Uterus (tissue), 4 donors: ENCODE results near the gene FAM124B. TPM values are rescaled to one million over a fixed set of nuclear protein-coding genes. Genes with fewer than 3 reads are reported as not detected.

Source experiments
- DNase-seq, 2 donors: peaks; one replicate each; pipeline ENCODE4 v3.0.0-alpha.2; 2019 to 2020
- H3K27ac ChIP-seq, 2 donors: fragments of 200-600 bp; sonication (generic); 1 replicate in 1 of 2; 2 replicates in 1 of 2; pipeline ENCODE4 v1.5.1; 2016 to 2018
- H3K27me3 ChIP-seq, 2 donors: fragments of 200-600 bp; sonication (generic); one replicate each; pipeline ENCODE4 v1.5.1; 2018 to 2019; ENCODE audit warnings: control low read depth in 1 of 2
- H3K36me3 ChIP-seq, 2 donors: fragments of 200-600 bp; sonication (generic); one replicate each; pipeline ENCODE4 v1.5.1; 2019; ENCODE audit warnings: control low read depth in 1 of 2
- H3K4me1 ChIP-seq, 2 donors: fragments of 200-600 bp; sonication (generic); one replicate each; pipeline ENCODE4 v1.5.1; 2018 to 2019; ENCODE audit warnings: control low read depth in 1 of 2
- H3K4me3 ChIP-seq, 2 donors: fragments of 200-600 bp; sonication (generic); 1 replicate in 1 of 2; 2 replicates in 1 of 2; pipeline ENCODE4 v1.5.1; 2018 to 2019; ENCODE audit warnings: mild to moderate bottlenecking in 1 of 2
- H3K9me3 ChIP-seq, 2 donors: fragments of 200-600 bp; sonication (generic); one replicate each; pipeline ENCODE4 v1.5.1; 2019; ENCODE audit warnings: control low read depth in 1 of 2
- POLR2A ChIP-seq, 2 donors: fragments of 450-650 bp; IDR thresholded peaks; one replicate each; pipeline ENCODE4 v1.6.1; 2016; ENCODE audit warnings: antibody characterized with exemption in 2 of 2, mild to moderate bottlenecking in 1 of 2, moderate library complexity in 1 of 2
- intact Hi-C: fragments of 100-400 bp; cut with DNase I; formaldehyde crosslinking; loops from one replicate; pipeline ENCODE4 v1.15.1; 2023; ENCODE audit warnings: low total_unique reads
- total RNA-seq, 4 donors: library from RNA; depleted of rRNA in 3 of 4; stranded (reverse); fragments of >200 nt in 3 of 4; gene quantifications; one replicate each; pipeline versions ENCODE4 v1.1.0 to v1.2.4, GENCODE V29; 2014 to 2023
- TF ChIP-seq, protein P1 (sequence below), 4 experiments: fragments of 200-600 bp in 2 of 4; fragments of 450-650 bp in 2 of 4; sonication (generic) in 2 of 4; IDR thresholded peaks; one replicate each; pipeline ENCODE4 v1.5.1; 2016 to 2019; ENCODE audit warnings: antibody characterized with exemption in 4 of 4, mild to moderate bottlenecking in 2 of 4, moderate library complexity in 1 of 4
- donor health status: DM: yes; HTN: yes; CAD: no.

Gene FAM124B
- total RNA-seq, 4 donors from 2014 or later: 4.6 to 7.9 (median 6.5) TPM

GRCh38 chr2:224350703-224351102 lies 51.2 kb downstream of the FAM124B start:
- H3K9me3 ChIP-seq: no peaks in the 10 kb centered on the region
- no peaks in the 10 kb centered on the region for H3K4me1 ChIP-seq
- no peaks in the 10 kb centered on the region for H3K27me3 ChIP-seq
- intact Hi-C loops: no loop called here
- H3K36me3 ChIP-seq: no peaks in the 10 kb centered on the region
- no peak for TF ChIP-seq POLR2A (IDR thresholded peaks at IDR 0.05)
- no peak for DNase-seq
- no peak overlapping the region for H3K27ac ChIP-seq
- H3K4me3 ChIP-seq: no peak overlapping the region

DNA sequence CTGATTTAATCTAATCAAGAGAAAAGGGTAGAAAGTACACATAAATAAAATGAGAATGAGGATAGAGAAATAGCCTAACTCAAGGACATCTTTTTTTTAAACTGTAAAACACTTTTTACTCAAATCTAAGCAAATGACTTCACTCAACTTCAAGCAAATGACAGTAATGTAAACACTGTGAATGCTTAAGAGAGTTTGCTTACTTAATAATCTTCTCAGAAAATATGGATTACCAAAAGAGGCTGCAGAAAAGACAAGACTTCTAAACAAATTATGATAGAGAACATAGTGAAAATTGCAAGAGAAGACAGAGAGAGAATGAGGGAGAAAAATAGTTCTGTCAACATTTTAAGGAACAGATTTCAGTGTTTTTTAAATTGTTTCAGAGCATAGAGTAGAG lies 52.5 kb downstream of the FAM124B start:
- Histone ChIP-seq H3K4me3 (no peak overlapping the region), H3K36me3 (no peaks in the 10 kb centered on the region), H3K27me3 (no peaks in the 10 kb centered on the region), H3K9me3 (no peaks in the 10 kb centered on the region), H3K4me1 (no peaks in the 10 kb centered on the region), H3K27ac (no peak overlapping the region)
- DNase-seq: no peak
- intact Hi-C loops: no loop called here
- no peak for TF ChIP-seq POLR2A (IDR thresholded peaks at IDR 0.05)
- TF ChIP-seq, protein P1, sequence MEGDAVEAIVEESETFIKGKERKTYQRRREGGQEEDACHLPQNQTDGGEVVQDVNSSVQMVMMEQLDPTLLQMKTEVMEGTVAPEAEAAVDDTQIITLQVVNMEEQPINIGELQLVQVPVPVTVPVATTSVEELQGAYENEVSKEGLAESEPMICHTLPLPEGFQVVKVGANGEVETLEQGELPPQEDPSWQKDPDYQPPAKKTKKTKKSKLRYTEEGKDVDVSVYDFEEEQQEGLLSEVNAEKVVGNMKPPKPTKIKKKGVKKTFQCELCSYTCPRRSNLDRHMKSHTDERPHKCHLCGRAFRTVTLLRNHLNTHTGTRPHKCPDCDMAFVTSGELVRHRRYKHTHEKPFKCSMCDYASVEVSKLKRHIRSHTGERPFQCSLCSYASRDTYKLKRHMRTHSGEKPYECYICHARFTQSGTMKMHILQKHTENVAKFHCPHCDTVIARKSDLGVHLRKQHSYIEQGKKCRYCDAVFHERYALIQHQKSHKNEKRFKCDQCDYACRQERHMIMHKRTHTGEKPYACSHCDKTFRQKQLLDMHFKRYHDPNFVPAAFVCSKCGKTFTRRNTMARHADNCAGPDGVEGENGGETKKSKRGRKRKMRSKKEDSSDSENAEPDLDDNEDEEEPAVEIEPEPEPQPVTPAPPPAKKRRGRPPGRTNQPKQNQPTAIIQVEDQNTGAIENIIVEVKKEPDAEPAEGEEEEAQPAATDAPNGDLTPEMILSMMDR (IDR thresholded peaks at IDR 0.05): no peak

DNA sequence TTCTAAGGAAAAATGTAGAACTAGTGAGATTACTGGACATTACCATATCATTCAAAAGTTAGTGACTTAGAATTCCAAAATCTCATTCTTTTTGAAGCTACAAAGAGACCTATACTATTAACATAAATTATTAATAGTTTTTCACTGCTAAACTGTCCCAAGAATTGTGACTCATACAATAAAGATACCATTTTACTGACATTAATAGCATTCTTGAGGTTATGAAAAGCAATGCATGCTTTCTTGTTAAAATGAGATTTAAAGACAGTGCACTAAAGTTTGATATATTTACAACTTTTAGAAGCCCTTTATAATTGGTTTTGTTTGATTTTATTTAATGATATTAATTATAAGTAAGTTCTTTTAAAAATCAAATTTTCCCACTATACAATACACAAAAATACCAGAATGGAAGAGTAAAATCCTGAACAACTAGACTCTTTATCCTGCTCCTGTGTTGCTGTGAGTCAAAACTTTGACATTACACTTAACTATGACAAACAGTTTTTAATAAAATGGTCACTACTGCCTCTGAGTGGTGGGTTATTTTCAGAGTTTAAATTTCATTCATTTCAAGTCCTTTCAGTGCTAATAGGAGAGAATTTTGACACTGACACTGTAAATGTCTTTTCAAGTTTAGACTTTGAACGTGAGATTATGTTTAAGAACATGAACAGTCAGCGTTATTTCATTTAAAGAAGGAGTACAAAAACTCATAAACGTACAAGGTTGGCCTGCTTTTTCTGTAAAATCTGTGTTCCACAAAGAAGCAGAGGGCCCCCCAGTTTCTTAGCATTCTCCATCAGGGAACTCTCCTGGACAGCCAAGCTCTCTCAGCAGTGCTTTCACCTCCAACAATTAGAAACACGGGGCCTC lies 54.5 kb downstream of the FAM124B start:
- H3K4me1 ChIP-seq: no peaks in the 10 kb centered on the region
- no peaks in the 10 kb centered on the region for H3K27me3 ChIP-seq
- TF ChIP-seq, protein P1 (IDR thresholded peaks at IDR 0.05): no peak
- TF ChIP-seq POLR2A (IDR thresholded peaks at IDR 0.05): no peak
- no peak overlapping the region for H3K4me3 ChIP-seq
- intact Hi-C loops: no loop called here
- no peak overlapping the region for H3K27ac ChIP-seq
- no peaks in the 10 kb centered on the region for H3K9me3 ChIP-seq
- no peaks in the 10 kb centered on the region for H3K36me3 ChIP-seq
- DNase-seq: no peak

- Histone ChIP-seq H3K36me3 (no peaks in the 10 kb centered on the region), H3K27me3 (no peaks in the 10 kb centered on the region), H3K4me3 (no peak overlapping the region), H3K9me3 (no peaks in the 10 kb centered on the region), H3K27ac (no peak overlapping the region), H3K4me1 (no peaks in the 10 kb centered on the region)
- DNase-seq: no peak
- no peak for TF ChIP-seq POLR2A (IDR thresholded peaks at IDR 0.05)
- TF ChIP-seq, protein P1 (IDR thresholded peaks at IDR 0.05): no peak
- intact Hi-C loops: no loop called here
Observed at GRCh38 chr2:224345492-224345891, 56.4 kb downstream of the FAM124B start.

DNA sequence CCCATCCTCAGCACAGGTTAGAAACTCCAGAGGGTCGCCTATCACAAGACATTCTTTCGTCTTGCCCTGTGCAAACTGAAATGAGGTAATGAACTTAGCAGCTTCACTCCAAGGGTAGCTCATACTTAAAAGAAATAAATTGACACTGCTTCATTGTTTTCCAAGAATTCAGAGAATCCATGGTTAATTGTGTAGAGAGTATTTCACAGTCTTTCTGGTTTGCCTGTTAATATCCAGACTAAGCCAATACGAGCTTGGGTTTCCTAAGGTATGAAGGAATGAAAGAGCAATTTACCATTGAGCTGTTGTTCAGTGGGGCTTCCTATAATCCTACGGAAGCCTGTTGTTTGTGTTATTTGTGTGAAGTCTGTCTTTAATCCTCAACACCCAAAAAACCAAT lies 58.7 kb downstream of the FAM124B start:
- no peaks in the 10 kb centered on the region for H3K27me3 ChIP-seq
- no peak overlapping the region for H3K4me3 ChIP-seq
- no peaks in the 10 kb centered on the region for H3K36me3 ChIP-seq
- no peak overlapping the region for H3K27ac ChIP-seq
- H3K9me3 ChIP-seq: no peaks in the 10 kb centered on the region
- H3K4me1 ChIP-seq: no peaks in the 10 kb centered on the region
- intact Hi-C loops: no loop called here
- TF ChIP-seq, protein P1 (IDR thresholded peaks at IDR 0.05): no peak
- TF ChIP-seq POLR2A (IDR thresholded peaks at IDR 0.05): no peak
- DNase-seq: no peak
